NCI-H1930 (cell line): ENCODE results near the gene CDKN1C.
A peak's percentile ranks its signal among the peaks of the same experiment; 100 is the strongest.
"Not testable (repeated sequence)": the region's sequence is repeated elsewhere in the genome, so short reads cannot be mapped to it uniquely, and the experiment has no call there.

ENCODE experiments used
- DNase-seq, 2 experiments: peaks; one replicate each; lab custom pipeline; 2025; lab: John Stamatoyannopoulos, UW

CDKN1C gene

DNA sequence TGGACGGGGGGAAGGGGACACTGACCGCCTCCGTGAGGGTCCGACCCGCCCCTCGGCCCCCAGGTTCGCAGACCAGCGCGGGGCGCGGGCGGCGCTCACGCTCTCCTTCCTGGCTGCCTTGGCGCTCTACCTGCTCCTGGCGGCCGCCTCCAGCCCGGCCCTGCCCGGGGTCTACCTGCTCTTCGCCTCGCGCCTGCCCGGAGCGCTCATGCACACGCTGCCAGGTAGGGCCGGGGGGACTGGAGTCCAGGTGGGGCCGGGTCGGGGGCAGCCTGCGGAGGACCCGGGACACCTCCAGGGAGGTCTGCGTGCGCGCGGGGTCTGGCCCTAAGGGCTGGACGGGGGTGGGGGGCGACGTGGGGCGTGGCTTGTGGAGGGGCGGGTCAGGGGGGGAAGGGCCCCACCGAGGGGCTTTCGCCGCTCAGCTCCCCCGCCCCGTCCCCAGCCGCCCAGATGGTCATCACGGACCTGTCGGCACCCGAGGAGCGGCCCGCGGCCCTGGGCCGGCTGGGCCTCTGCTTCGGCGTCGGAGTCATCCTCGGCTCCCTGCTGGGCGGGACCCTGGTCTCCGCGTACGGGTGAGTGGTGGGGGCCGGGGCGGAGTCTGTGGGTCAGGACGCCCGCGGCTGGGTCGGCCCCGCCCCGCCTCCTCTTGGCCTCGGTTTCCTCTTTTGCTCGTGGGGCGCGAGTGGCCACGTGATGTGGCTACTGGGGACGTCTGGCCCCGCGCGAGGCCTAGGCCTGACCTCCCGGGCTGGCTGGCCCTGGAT is 23.7 kb upstream of the CDKN1C start:
- no peak for DNase-seq

DNA sequence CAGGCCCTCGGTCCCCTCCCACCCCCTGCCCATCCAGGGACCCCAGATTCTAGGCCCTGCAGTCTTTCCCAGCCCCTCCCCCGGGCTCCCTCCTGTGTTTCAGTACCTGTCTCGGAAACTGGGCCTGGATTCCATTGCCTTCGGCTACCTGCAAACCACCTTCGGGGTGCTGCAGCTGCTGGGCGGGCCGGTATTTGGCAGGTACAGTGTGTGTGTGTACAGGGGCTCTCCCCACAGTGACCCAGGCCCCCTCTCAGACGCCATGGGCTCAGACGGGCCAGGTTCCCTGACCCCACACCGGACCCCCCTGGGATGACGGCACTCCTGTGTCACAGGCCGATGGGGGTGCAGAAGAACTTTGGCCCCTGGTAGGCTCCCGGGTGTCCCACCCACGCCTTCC is 22.6 kb upstream of the CDKN1C start:
- DNase-seq = no peak

DNA sequence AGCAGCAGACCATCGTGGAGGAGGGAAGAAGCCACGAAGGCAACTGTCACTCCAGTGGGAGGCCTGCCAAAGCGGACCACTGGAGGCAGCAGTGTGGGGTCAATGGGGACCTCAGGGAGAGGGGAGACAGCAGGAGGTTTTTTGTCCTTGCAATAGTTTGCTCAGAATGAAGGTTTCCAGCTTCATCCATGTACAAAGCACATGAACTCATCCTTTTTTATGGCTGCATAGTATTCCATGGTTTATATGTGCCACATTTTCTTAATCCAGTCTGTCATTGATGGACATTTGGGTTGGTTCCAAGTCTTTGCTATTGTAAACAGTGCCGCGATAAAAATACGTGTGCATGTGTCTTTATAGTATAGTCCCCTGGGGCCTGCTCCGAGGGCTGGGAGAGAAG is 19.7 kb upstream of the CDKN1C start:
- DNase-seq = not testable (repeated sequence)

DNA sequence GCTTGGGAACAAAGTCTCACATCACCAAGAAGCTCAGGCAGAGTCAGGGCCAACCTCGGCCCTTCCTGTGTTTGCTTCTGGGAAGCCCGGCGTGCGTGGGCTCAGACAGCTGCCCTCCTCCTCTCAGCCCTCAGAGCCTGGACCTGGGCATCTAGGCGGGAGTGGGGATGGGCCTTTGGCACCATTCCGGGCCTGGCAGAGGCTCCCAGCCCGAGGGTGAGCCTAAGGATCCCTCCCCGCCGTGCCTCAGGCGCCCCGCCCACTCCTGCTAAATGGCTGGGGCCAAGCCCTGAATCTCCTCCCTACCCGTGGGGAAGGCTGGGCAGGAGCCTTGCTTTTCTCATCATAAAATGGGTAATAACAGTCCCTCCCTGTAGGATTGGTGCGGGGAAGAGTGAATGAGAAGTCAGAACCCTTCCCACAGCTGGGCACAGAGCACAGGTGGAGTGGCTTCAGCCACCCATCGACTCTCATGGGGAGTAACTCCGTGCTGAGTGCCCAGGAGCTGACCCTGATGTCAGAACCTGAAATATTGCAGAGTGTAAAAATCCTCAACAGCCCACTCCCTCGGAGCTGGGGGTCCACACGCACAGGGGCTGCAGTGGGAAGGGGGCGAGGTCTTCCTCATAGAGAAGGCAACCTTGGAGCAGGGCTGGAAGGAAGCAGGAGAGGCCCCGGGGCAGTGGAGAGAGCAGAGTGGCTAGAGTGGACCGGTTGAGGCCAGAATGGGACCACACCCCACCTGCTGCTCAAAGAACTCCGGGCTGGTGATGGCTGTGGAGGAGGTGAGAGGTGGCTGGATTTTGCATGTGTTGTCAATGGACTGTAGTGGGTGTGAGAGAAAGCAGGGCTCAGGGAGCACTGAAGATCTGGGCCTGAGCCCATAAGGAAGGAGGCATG is 18.8 kb upstream of the CDKN1C start:
- DNase-seq = no peak

DNA sequence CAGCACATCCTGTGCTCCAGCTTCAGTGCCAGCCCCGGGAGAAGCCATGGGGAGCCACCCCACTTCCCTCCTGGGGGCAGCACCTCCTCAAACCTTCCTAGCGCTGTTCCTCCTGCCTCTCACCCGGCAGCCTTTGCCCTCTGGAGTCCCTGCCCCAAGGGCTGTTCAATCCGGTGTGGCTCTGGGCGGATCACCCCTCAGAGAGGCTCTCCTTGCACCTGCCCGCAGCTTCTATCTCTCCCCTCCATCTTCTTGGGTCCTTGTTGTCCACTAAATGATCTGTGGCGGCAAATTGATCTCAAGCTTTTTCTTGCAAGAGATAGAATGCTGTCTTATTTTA is 18.1 kb upstream of the CDKN1C start:
- no peak for DNase-seq

DNA sequence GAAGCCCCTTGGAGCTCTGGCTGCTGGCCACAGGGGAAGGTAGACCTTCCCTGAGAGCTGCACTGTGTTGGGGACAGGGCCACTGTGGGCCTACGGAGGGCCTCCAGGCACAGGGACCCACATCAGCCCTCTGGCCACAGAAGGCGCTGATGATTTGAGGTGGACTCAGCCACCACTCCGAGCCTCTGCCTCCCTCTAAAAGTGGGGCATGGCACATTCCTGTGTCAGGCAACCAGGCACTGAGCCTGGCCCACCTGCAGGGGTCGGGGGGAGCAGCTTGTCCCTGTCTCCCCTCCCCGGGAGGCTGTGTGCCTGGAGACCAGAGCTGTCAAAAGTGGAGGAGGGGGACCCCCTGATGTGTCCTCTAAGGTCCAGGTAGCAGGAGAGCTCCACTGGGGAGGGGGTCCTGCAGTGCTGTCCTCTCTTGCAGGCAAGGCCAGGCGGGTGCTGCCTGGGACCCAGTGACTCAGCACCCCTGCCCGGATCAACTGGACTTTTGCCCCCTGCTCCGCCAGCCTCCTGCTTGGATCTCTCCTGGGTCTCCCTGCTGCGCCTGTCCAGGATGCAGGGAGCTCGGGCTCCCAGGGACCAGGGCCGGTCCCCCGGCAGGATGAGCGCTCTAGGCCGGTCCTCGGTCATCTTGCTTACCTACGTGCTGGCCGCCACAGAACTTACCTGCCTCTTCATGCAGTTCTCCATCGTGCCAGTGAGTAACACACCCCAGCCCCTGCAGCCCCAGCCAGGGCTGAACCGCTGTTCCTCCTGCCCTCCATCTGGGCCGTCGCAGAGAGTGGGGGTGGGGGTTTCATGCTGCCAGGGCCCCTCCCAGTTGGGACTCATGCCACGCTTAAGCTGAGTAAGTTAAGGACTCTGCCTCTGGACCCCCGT is 17.5 kb upstream of the CDKN1C start:
- no peak for DNase-seq

DNA sequence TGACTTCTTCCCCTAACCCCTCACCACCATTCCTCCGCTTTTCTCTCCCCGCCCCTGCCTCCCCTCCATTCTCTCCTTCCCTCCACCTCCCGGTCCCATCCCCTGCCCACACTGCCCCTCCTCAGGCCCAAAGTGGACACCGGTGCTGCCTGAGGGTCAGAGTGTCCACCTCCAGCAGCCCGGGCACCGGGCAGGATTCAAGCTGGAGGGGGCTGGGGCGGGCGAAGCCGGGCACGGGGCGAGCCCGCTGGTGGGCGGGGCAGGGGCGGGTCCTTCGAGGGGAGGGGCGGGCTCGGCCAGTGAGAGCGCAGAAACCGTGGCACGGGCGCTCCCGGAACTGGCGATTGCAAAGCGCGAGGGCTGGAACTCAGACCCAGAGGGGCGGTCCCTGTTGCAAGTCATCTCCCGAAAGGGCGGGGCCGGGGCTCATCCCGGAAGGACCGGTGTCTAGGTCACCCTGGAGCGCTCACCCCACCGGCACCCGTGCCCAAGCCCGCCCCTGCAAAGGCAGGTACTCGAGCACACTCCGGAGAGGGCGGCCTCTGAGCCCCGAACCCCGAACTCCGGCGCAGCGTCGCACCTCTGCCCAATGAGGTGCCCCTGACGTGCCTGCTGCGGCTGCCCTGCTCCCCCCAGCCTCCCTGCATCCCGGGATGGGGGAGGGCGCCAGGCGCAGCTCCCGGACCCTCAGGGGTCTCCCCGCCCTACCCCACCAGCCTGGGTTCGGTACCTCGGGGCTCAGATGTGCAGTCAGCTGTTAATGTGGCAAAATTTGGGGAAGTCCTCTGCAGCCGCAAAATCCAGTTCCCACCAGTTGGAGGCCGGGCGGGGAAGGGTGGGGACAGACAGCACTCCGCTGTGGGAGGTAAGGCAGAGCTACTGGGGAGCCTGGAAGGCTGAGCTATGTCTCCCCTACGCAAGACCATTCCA is 16.5 kb upstream of the CDKN1C start:
- DNase-seq = peak; percentile 76 to 87

DNA sequence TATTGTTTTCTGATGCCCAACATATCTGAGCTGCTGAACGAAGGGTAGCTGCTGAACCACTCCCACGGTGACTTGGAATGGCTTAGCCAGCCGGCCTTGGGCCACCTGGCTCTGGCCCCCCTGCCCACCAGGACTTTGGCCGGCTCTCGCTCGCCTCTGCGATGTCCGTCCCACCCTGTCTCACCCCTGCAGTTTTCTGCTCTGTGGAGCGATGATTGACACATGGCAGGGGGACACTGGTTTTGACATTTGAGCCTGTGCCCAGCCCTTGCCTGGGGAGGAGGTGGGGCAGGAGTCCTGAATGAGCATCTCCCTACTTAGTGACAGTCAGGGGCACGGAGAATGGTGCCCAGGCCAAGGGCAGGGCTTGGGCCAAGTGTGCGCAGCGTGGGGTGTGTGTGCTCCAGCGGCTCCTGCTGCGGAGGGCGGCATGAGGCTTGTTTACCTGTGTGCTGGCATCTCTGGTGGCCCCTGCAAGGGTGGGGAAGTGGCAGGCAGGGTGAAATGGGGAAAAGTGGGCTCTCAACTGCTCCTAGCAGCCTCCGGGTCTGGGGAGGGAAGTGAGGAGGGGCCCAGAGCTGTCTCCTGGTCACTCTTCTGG is 15.7 kb upstream of the CDKN1C start:
- no peak for DNase-seq

DNA sequence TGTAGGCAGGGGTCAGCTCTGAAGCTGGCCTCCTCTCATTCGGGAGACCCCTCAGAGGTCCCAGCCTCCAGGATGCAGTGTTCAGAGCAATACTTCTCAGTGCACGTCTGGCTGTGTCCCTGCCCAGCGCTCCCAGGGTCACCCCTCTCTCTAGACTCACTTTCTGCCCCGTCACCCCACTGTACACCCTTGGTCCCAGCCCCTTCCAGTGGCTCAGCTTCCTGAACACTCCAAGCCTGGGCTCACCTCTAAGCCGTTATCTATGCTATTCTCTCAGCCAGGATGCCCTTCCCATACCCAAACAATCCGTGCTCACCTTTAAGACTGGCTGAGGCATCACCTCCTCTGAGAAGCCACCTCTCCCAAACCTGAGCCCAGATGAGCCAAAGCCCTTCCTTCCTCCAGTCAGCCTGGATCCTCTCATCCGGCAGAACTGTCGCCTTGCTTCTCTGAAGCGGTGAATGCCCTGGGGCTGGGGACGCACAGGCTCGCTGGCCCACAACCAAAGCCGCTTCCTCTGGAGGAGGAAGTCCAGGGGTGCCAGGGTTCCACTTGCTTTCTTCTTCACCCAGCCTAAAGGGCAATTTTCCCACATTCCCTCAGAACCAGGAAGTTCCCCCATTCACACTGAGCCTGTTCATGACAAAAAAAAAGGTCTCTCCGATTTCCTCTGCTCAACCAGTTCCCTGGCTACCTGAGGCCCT is 13.7 kb upstream of the CDKN1C start:
- DNase-seq = no peak

DNA sequence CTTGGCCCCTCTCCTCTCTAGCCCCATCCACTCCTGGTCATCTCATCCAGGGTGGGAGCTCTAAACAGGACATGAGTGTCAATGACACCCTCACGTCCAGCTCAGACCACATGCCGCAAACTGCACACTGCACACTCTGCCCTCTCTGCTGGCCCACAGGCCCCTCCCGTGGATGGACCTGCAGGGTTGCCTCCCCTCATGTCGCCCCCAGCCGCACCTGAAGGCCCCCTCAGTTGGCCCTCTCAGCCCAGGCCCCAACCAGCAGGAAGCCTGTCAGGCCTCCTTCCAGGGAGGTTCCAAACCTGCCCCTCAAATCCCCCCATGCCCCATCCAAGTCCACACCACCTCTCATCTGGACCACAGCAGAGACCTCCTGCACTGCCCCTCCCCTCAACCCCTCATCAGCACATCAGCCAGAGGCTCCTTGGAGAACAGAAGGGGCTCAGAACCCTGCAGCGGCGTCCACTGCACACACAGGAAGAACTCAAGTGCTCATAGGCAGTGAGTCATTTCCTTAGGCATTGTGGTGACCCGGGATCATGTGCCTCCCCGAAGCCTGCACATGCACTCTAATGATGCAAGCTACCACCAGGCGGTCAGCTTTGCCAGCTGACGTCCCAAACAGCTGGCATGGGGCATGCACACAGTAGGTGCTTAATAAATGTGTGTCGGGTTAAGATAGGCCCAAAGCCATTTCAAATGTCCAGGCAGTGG is 12.9 kb upstream of the CDKN1C start:
- DNase-seq = no peak

DNA sequence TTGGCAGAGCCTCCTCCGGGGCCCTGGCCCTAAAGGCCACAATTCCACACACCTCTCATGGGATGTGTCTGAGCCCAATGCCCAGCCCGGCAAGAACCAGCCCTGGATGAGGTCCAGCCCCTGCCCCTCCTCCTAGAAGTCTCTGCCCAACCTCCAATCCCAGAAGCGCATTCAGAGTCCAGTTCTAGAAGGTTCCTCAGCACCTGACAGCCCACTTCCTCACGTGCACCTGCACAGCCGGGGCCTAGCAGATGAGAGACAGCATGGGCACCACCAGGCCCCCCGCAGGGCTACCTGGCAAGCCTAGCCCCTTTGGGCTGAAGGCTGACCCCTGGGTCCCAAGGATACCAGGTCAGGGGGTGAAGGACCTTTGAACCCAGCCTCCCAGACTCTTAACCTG is 11.5 kb upstream of the CDKN1C start:
- no peak for DNase-seq

DNA sequence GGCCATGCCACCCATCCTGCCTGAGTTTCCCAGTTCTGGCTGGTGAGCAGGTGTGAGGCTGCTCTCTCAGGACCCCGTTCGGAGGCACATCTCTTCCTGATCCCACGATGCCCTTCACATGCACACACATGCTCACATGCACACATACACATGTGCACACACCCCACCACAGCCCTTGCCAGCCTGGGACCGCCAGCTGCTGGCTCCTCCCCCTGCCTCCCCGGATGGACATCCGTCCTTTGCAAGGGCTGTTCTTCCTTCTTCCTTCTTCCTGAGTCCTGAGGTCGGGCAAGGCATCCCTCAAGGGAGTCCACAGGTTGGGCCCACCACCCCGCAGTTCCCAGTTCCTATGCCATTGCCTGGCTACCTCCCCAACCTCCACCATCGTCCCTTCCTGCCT is 10.5 kb upstream of the CDKN1C start:
- no peak for DNase-seq

DNA sequence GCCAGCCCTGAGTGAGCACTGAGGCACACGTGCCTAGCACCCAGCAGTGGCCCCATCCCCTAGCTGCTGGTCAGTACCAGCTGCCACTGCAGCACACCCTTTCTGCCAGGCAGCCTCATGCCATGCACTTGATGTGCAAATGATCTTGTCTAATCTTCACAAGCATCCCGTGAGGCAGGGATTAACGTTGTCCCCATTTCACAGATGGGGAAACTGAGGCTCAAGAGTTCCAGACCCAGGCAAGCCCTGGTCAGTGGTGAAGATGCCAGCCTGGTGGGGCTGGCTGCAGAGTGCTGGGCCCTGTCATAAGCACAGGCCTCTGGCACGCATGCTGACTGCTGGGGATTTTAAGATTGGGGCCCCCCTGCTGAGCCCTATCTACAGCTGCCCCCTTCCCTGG is 8.4 kb upstream of the CDKN1C start:
- DNase-seq = no peak

DNA sequence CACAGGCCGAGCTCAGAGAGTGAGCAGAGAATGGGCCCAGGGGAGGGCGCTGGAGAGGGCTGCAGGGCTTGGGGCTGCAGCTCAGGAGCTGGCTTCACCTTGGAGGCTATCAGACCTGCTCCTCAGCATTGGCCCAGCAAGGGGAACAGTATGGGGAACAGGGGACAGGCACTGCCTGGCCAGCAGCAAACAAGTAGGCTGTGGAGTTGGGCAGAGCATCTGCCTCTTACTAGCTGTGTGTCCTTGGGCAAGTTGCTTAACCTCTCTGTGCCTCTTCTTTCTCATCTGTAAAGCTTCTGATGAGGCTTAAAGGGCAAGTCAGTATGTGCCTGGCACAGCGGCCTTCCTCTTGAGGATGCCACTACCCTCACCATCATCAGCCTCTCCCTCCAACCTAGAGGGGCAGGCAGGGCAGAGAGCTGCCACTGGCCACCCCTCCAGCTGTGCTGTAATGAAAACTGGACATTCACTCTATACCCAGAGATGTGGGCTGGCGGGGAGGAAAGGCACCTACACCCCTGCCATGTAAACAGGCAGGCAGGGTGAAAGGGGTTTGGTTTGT is 7.5 kb upstream of the CDKN1C start:
- no peak for DNase-seq

DNA sequence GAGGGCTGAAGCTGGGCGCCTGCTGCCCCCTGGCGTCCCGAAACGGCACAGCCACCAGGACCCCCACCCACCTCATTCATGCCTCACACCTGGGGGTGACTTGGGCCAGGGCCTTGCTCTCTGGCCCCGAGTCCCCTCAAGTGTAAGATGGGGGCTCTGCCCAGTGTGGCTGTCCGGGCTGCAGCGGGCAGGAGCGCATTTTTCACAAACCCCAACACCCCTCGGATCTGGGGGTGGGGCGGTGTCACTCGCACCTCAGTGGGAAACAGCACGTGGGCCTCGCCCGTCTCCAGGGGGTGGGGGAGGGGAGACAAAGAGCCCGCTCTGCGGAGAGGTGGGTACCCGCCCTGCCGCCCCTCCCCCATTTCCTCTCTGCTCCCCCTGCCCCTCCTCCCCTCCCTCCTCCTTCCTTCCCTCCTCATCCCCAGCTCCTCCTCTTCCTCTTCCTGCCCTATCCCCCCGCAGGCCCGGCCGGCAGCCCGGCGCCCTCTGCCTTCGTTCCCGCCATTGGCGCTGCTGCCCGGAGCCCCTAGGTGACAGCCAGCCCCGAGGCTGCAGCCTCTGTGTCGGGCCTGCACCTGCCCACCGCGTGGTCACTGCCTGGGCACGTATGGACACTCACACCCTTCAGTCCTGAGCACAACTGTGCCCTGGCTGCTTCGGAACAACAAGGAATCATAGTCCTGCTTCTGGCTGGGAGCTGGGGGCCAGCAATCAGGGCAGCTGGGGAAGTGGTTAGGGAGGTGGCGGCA is 6.8 kb upstream of the CDKN1C start:
- DNase-seq = peak; percentile 58 to 69

DNA sequence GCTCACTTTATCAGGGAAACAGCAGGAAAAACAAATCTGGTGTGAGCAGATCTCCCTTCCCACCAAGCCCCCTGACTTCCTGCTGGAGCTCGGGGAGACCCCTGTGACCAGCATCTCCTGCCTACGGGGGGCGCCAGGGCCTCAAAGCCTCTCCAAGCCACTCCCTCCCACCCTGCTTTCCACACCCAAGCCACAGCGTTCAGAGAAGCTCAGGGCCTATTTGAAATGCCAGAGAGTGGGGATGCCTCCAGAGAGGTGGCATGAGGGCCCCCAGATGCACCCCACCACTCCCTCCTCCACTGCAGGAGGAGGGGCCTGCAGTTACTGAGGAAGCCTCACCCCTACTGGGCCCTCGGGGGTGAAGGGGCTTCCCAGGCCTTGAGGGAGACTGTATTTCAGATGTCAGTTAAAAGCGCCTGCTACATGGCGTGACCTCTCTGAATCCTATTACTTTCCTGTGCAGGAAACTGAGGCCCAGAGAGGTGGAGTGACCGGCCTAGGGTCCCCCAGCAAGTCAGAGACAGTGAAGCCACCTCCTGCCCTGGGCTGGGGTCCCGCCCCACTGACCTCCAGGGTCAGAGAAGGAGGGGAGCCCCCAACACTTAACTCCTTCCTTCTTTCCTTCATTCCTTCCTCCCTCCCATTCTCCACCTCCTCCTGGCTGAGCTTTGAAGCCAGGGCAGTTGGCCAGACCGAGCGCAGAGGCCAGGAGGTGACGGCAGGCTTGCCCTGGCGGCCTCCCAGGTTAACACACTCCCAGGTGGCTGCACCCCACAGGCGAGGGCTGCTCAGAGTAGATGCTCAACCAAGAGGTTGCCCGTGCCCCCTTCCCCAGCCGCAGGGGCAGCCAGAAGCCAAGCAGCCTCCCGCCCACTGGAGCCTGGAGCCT is 6.0 kb upstream of the CDKN1C start:
- peak in 1 of 2 experiments; percentile 26 for DNase-seq
